Measurements from ENCODE around the gene PLP1.
"Not testable (repeated sequence)": the region's sequence is repeated elsewhere in the genome, so short reads cannot be mapped to it uniquely, and the experiment has no call there.

PLP1 gene

GRCh38 chrX:103780336-103781061, 3.9 kb downstream of the PLP1 start:
- DNase-seq (ENCODE audit: low read depth in 4 of 4, low spot score in 1 of 4): no peak

DNA sequence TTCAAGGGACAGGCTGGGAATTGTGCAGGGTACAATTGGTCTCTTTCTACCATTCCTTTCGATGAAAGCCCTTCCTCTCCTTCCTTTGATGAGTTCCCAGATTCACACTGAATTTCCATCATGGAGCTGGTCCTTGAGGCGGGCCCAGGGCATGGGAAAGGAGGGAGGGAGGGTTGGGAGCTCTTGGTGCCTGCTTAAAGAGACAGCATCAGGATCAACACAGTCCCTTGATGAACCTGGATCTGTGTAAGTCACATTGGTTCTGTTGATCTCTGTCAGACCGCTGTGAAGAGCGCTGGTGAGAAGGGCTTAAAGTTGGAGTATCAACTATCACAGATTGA, 4.4 kb downstream of the PLP1 start:
- no peak for DNase-seq (ENCODE audit: low read depth in 4 of 4, low spot score in 1 of 4)

DNA sequence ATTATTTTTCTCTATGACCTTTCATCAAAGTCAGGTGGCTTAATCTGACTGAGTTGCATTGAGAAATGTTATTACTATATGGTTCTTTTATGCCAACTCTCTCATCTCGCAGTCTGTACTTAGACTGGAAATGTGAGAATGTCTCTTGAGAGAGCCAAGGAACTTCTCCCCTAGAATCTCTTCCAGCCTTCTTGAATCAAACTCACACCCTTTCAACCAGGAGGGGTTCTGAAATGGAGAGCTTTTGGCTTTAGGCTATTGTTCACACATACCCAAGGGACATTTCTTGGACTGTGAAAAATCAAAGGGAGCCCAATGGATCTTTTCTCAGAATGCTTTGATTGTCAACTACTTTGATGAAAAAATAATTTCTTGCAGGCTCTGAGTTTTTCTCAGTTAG, 5.1 kb downstream of the PLP1 start:
- no peak for DNase-seq (ENCODE audit: low read depth in 4 of 4, low spot score in 1 of 4)

- DNase-seq (ENCODE audit: low read depth in 4 of 4, low spot score in 1 of 4): no peak
These were observed 6.0 kb downstream of the PLP1 start for GRCh38 chrX:103782640-103783039.

- DNase-seq (ENCODE audit: low read depth in 4 of 4, low spot score in 1 of 4): no peak
These were observed 6.6 kb downstream of the PLP1 start for GRCh38 chrX:103783196-103783595.

DNA sequence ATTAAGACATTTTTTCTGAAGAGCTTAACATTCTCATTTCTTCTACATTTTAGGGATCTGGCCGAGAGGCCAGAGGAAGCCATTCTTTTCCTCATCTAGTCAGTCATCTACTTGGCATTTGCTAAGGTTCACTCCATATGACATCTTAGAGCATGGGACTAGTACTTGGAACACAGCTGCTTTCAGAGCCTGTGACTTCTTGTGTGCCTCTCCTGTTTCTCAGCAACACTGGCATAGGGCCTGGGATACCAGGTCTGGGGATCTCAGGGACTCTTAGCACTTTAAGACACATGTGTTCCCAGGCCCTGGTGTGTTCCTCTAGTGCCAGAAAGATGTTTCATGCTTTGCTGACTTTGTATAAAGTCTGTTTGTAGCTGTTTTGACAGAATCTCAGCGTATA, 7.3 kb downstream of the PLP1 start:
- DNase-seq (ENCODE audit: low read depth in 4 of 4, low spot score in 1 of 4): no peak

GRCh38 chrX:103789004-103789403, 12.4 kb downstream of the PLP1 start:
- DNase-seq (ENCODE audit: low read depth in 4 of 4, low spot score in 1 of 4): no peak

GRCh38 chrX:103791228-103791627, 14.6 kb downstream of the PLP1 start:
- no peak for DNase-seq (ENCODE audit: low read depth in 4 of 4, low spot score in 1 of 4)

- DNase-seq (ENCODE audit: low read depth in 4 of 4, low spot score in 1 of 4): no peak
These were observed 15.3 kb downstream of the PLP1 start for GRCh38 chrX:103791826-103792485.

DNA sequence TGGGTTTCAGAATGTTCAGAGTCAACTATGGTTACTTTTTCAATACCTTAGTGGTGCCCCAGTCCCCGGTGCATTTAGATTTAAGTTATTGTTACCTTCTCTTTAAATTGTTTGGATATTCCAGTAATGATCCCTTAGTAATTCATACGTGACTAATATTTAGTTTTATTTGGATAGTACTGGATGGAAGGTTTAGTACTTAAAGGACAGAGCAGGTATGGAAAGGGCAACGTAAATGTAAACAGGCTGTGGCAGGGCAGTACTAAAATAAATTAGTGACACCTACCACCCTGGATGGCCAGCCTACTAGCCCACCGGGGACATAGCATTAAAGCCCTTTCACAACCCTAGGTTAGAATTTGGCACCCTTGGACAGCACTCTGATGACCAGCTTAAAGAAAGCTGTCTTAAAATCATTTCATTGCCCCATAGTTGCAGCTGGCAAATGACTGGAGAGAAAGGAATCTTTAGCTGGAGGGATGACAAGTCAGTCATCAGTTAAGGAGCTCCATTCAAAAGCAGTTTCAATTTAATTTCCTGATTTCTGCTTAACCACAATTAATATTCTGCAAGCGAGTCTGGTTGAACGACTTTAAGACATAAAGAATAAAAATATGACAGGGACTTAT, 16.4 kb downstream of the PLP1 start:
- DNase-seq (ENCODE audit: low read depth in 4 of 4, low spot score in 1 of 4): no peak

- DNase-seq (ENCODE audit: low read depth in 4 of 4, low spot score in 1 of 4): no peak
These were observed 16.9 kb downstream of the PLP1 start for GRCh38 chrX:103793545-103793940.

DNA sequence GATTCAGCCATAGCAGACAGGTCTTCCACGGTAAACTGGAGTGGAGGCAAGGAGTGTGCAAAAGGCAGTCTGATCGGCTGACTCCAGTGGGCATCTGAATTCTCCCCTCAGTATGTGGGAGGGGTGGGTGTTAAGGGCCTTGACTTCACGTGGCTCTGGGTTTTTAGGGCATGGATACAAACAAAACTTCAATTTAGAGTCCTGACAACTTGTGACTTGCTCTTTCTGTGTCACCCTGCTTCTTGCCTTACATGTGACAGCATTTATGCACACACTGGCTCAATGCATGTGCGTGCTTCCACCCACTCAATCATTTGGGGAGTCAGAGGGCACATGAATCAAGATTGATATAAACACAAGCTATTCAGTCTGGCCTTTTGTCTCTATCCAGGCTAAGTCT, 17.5 kb downstream of the PLP1 start:
- DNase-seq (ENCODE audit: low read depth in 4 of 4, low spot score in 1 of 4): no peak

DNA sequence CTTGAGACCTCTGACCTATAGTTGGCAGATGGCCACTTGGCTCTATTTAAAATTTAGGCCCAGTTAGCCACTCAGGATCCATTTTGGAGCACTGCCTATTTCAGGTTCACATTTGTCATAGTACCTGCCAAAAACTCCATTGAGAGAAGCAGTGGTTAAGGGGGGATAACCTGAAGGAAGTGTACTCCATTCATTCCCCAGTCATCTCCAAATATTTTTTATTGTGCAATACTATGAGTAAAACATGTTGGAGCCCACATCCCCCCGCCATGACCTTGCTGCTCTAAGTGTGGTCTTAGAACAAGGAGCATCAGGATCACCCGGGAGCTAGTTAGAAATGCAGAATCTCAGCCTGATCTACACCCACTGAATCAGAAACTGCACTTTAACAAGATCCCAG, 21.1 kb downstream of the PLP1 start:
- no peak for DNase-seq (ENCODE audit: low read depth in 4 of 4, low spot score in 1 of 4)

- no peak for DNase-seq (ENCODE audit: low read depth in 4 of 4, low spot score in 1 of 4)
These were observed 23.7 kb downstream of the PLP1 start for GRCh38 chrX:103800318-103800717.

DNA sequence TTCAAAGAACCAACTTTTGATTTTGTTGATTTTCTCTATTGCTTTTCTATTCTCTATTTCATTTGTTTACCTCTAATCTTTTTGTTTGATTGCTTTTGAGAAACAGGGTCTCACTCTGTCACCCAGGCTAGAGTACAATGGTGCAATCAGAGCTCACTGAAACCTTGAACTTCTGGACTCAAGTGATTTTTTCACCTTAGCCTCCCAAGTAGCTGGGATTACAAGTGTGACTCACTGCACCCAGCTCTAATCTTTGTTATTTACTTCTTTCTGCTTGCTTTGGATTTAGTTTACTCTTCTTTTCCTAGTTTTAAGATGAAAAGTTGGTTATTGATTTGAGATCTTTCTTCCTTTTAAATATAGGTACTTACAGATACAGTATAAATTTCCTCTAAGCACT, 29.2 kb downstream of the PLP1 start:
- no peak for DNase-seq (ENCODE audit: low read depth in 4 of 4, low spot score in 1 of 4)

DNA sequence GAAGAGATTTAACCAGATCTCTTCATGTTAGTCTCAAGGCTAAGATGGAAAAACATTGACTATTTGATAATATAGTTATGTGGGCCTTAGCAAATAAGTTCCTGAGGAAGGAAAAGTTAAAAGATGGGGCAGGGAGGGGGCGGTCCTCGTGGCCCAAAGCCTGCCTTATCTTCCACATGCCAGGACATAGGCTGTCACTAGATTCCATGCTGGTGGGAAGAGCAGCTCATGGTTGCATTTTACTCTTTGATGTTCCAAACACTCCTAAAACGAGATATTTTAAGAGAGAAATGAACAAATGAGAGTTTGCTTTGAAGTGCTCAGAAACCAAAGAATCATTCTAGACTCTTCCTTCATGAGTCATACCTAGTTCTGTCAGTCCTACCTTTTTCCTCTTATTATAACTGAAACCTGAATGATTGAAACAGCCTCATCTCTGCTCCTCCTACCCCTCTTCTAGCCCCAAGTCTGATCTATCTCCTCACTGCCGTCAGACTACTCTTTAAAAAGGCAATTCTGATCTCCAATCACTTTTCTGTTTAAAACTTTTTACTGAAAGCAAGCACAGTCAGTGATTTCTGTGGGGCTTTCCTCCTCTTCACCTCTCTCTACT, 30.3 kb downstream of the PLP1 start:
- DNase-seq (ENCODE audit: low read depth in 4 of 4, low spot score in 1 of 4): no peak

- no peak for DNase-seq (ENCODE audit: low read depth in 4 of 4, low spot score in 1 of 4)
These were observed 35.2 kb downstream of the PLP1 start for GRCh38 chrX:103811858-103812257.

- DNase-seq (ENCODE audit: low read depth in 4 of 4, low spot score in 1 of 4): not testable (repeated sequence)
These were observed 40.5 kb downstream of the PLP1 start for GRCh38 chrX:103817101-103817500.

- peak in 2 of 4 experiments; percentile 24 for DNase-seq (ENCODE audit: low read depth in 4 of 4, low spot score in 1 of 4)
These were observed 40.9 kb downstream of the PLP1 start for GRCh38 chrX:103817502-103817901.

- no peak for DNase-seq (ENCODE audit: low read depth in 4 of 4, low spot score in 1 of 4)
These were observed 42.4 kb downstream of the PLP1 start for GRCh38 chrX:103818842-103819619.

GRCh38 chrX:103820802-103821201, 44.2 kb downstream of the PLP1 start:
- not testable (repeated sequence) for DNase-seq (ENCODE audit: low read depth in 4 of 4, low spot score in 1 of 4)

Measured in stimulated activated CD4-positive, alpha-beta T cell treated with anti-CD3 and anti-CD28 coated beads, Interleukin-1b, Interleukin-23, amount 100 ng/mL, for 24 hours (primary cell).